RWPE1 (cell line): Measurements from ENCODE around the gene INPP4A.

Experiments
- CTCF ChIA-PET: fragments of 350-600 bp; sonication (Branson Sonifier 250); formaldehyde crosslinking; extraction: SDS; loops from one replicate; lab custom pipeline; 2021; lab: Yijun Ruan, JAX
- POLR2A ChIA-PET: fragments of 400-600 bp; formaldehyde crosslinking; extraction: SDS; loops from one replicate; lab custom pipeline; 2020; ENCODE audit warnings: antibody characterized with exemption; ENCODE audit not compliant: low non-redundant PET; lab: Yijun Ruan, JAX
- DNase-seq: peaks from one replicate; pipeline ENCODE4 v3.0.0; 2012; ENCODE audit warnings: low spot score
- H3K27ac ChIP-seq: fragments of 450-650 bp; 2 replicates; pipeline ENCODE4 v1.5.1; 2017
- CTCF ChIP-seq: fragments of 450-650 bp; conservative IDR thresholded peaks from 2 replicates; pipeline ENCODE4 v1.5.1; 2017; ENCODE audit warnings: low read depth, mild to moderate bottlenecking

Gene INPP4A

GRCh38 chr2:98454073-98454472 lies 9.4 kb downstream of the INPP4A start:
- DNase-seq: no peak
- no peak for TF ChIP-seq CTCF
- ChIA-PET POLR2A (no interaction called here), CTCF (interaction anchor here (0.6 kb wide), 1 partner anchor 62 kb away, joined by 3 read pairs; no protein-coding TSS in a partner anchor)
- no peak overlapping the region for H3K27ac ChIP-seq

- ChIA-PET CTCF (no interaction called here), POLR2A (no interaction called here)
- TF ChIP-seq CTCF: no peak
- no peak for DNase-seq
- no peak overlapping the region for H3K27ac ChIP-seq
Measured at GRCh38 chr2:98454500-98455235, 10.0 kb downstream of the INPP4A start.

- H3K27ac ChIP-seq: no peak overlapping the region
- no peak for DNase-seq
- ChIA-PET CTCF (no interaction called here), POLR2A (no interaction called here)
- no peak for TF ChIP-seq CTCF
Measured at GRCh38 chr2:98455494-98455976, 10.9 kb downstream of the INPP4A start.

GRCh38 chr2:98457045-98457696 lies 12.5 kb downstream of the INPP4A start:
- DNase-seq: peak; percentile 60
- TF ChIP-seq CTCF: no peak
- H3K27ac ChIP-seq: no peak overlapping the region
- CTCF ChIA-PET: interaction anchor here (0.9 kb wide), 1 partner anchor 793 kb away, joined by 3 read pairs; no protein-coding TSS in a partner anchor
- POLR2A ChIA-PET: interaction anchor here (0.6 kb wide), 1 partner anchor 859 kb away, joined by 8 read pairs; no protein-coding TSS in a partner anchor

- POLR2A ChIA-PET: no interaction called here
- no peak for DNase-seq
- TF ChIP-seq CTCF: no peak
- no peak overlapping the region for H3K27ac ChIP-seq
- CTCF ChIA-PET: interaction anchor here (0.9 kb wide), 1 partner anchor 794 kb away, joined by 3 read pairs; no protein-coding TSS in a partner anchor
Measured at GRCh38 chr2:98458207-98458606, 13.5 kb downstream of the INPP4A start.

GRCh38 chr2:98458667-98459380 lies 14.2 kb downstream of the INPP4A start:
- no peak for DNase-seq
- TF ChIP-seq CTCF: no peak
- H3K27ac ChIP-seq: no peak overlapping the region
- POLR2A ChIA-PET: no interaction called here
- CTCF ChIA-PET: interaction anchor here (0.6 kb wide), 1 partner anchor 29 kb away, joined by 4 read pairs; no protein-coding TSS in a partner anchor
